PFSK-1 (cell line): ENCODE data around the gene TMEM132D.

Experiments
- FOXP2 ChIP-seq: optimal IDR thresholded peaks from 2 replicates; pipeline ENCODE3; 2011; ENCODE audit warnings: borderline replicate concordance, control low read depth, inconsistent platforms; ENCODE audit not compliant: insufficient read depth; ENCODE audit errors: extremely low read length, extremely low read depth
- POLR2AphosphoS5 ChIP-seq: IDR thresholded peaks from 2 replicates; pipeline ENCODE4 v1.6.1; 2012; ENCODE audit warnings: low read depth, mild to moderate bottlenecking, control low read depth, low read length, moderate library complexity
- SIN3A ChIP-seq: IDR thresholded peaks from 2 replicates; pipeline ENCODE4 v1.6.1; 2012; ENCODE audit warnings: mild to moderate bottlenecking, low read length, moderate library complexity, borderline replicate concordance; ENCODE audit not compliant: insufficient read depth
- TAF1 ChIP-seq: IDR thresholded peaks from 2 replicates; pipeline ENCODE4 v1.6.1; 2012; ENCODE audit warnings: low read length, control low read depth, borderline replicate concordance; ENCODE audit not compliant: insufficient read depth
- TF ChIP-seq, protein P1 (sequence below), 2 experiments: IDR thresholded peaks; 2 replicates each; pipeline versions ENCODE4 v1.6.1 to v1.8.0; 2011 to 2012; ENCODE audit warnings: low read depth in 2 of 2, low read length in 2 of 2, control low read depth in 1 of 2, inconsistent platforms in 1 of 2, mild to moderate bottlenecking in 1 of 2, moderate library complexity in 1 of 2; ENCODE audit not compliant: insufficient read depth in 1 of 2

TMEM132D gene

DNA sequence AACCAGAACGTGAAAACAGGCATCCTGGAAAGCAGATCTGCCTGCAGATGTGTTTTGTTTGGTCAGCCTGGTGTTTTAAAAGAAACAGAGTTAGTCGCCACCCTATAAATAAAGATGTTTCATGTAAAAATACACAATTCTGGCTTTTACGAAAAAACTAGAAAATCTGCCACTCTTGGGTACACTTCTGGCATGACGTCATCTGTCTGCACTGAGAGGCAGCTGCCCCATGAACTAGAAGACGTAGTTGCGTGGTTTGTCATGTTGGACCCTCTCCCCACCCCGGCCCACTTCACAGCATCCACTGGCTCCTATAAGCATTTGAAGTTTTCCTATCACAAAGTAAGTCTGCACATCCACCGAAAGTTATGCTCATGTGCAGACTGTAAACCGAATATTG, 658.1 kb downstream of the TMEM132D start:
- TF ChIP-seq FOXP2, result no peak
- no peak for TF ChIP-seq SIN3A
- TF ChIP-seq, protein P1, sequence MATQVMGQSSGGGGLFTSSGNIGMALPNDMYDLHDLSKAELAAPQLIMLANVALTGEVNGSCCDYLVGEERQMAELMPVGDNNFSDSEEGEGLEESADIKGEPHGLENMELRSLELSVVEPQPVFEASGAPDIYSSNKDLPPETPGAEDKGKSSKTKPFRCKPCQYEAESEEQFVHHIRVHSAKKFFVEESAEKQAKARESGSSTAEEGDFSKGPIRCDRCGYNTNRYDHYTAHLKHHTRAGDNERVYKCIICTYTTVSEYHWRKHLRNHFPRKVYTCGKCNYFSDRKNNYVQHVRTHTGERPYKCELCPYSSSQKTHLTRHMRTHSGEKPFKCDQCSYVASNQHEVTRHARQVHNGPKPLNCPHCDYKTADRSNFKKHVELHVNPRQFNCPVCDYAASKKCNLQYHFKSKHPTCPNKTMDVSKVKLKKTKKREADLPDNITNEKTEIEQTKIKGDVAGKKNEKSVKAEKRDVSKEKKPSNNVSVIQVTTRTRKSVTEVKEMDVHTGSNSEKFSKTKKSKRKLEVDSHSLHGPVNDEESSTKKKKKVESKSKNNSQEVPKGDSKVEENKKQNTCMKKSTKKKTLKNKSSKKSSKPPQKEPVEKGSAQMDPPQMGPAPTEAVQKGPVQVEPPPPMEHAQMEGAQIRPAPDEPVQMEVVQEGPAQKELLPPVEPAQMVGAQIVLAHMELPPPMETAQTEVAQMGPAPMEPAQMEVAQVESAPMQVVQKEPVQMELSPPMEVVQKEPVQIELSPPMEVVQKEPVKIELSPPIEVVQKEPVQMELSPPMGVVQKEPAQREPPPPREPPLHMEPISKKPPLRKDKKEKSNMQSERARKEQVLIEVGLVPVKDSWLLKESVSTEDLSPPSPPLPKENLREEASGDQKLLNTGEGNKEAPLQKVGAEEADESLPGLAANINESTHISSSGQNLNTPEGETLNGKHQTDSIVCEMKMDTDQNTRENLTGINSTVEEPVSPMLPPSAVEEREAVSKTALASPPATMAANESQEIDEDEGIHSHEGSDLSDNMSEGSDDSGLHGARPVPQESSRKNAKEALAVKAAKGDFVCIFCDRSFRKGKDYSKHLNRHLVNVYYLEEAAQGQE (IDR thresholded peaks at IDR 0.05; ENCODE audit: insufficient read depth in 1 of 2, low read depth in 2 of 2, low read length in 2 of 2), result no peak

DNA sequence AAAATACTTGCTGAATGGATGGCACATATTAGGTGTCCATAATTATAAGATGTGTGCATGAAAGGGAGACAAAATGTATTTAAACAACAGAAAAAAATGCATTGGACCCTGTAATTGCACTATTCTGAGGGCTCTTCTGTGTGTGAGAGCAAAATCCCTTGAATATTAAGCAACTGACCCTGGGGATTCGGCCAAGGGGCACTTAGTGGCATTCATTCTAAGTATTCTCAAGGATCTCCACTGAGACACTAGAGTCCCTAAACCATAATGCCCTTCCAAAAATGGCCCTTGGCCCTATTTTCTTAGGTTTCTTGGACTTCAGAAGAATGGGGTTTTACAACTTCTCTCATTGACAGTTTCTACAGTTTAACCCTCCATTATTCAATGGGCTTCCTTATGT, 662.0 kb downstream of the TMEM132D start:
- TF ChIP-seq, protein P1 (IDR thresholded peaks at IDR 0.05; ENCODE audit: insufficient read depth in 1 of 2, low read depth in 2 of 2, low read length in 2 of 2), result no peak
- no peak for TF ChIP-seq TAF1
- no peak for TF ChIP-seq FOXP2
- TF ChIP-seq SIN3A, result no peak
- TF ChIP-seq POLR2AphosphoS5, result no peak

DNA sequence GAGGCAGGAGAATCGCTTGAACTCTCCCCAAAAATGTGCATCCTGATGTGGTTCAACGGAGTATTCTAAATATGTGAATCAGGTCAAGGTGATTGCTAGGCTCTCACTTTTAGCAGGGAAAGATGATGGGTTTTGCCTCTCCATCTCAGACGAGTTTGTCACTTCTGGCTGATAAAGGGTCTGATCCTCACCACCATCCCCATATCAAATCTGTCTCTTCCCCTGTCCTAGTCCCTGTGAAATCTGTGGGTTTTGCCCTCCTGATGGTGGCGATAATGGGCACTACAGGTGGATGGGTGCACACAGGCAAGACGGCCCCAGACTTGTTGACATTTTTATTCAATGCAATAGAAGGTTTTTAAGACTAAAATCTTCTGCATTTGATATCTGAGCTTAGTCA, 665.9 kb downstream of the TMEM132D start:
- TF ChIP-seq TAF1 (no peak), FOXP2 (no peak), SIN3A (no peak), POLR2AphosphoS5 (no peak)
- TF ChIP-seq, protein P1 (IDR thresholded peaks at IDR 0.05; ENCODE audit: insufficient read depth in 1 of 2, low read depth in 2 of 2, low read length in 2 of 2), result no peak

DNA sequence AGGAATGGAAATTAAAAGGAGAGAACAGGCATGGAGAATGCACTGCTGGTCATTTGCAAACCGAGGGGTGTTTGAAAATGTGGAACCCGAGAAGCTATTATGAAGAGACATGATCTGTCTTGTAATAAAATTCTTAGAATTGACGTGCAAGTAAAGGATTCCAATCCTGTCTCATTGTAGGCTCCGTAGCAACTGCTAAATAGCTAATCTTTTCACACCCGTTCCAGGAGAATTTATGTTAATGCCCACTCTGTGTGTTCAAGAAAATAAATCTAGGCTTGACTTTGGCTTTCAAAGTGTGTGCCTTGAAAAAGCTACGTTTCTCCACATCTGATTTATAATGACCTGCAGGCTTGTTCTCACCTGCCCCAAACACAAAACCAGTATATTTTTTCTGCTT, 669.6 kb downstream of the TMEM132D start:
- TF ChIP-seq FOXP2 (no peak), POLR2AphosphoS5 (no peak), SIN3A (no peak)

DNA sequence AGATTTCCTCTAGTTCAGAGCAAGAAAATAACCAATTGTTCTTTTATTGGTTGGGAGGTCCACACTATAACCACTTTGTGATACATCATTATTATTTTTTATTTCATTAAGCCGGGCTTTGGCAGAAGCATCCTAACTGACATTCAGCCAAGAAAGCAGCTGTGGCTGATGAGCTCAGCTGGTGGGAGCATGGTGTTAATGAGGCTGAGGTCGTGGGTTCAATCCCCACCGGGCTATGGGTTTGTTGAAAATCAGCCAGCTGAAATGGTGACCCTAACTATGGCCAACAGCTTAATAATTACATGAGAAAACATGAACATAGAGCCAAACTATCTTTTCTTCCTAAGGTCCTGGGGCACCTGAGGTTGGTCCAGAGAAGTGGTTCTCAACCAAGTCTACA, 672.3 kb downstream of the TMEM132D start:
- TF ChIP-seq TAF1, result no peak
- no peak for TF ChIP-seq POLR2AphosphoS5
- TF ChIP-seq SIN3A, result no peak
- TF ChIP-seq FOXP2, result no peak
- TF ChIP-seq, protein P1 (IDR thresholded peaks at IDR 0.05; ENCODE audit: insufficient read depth in 1 of 2, low read depth in 2 of 2, low read length in 2 of 2), result no peak
